Panc1 (cell line): ENCODE data around the gene SPTBN1. TPM values are rescaled to one million over a fixed set of nuclear protein-coding genes. Genes with fewer than 3 reads are reported as not detected.

Experiments
- ATAC-seq: fragments of 200-7000 bp; cut with Tn5 transposase; 2 replicates; pipeline ENCODE4 v1.9.1; 2020; ENCODE audit warnings: mild to moderate bottlenecking, moderate library complexity
- BruUV-seq: library from RNA; stranded (reverse); fragments of 400-500 nt; replicated peaks from 2 replicates; lab custom pipeline; 2021; lab: Mats Ljungman, UMichigan
- CTCF ChIA-PET: fragments of 300-600 bp; sonication (Branson Sonifier 250); formaldehyde crosslinking; loops from one replicate; lab custom pipeline; 2022; ENCODE audit warnings: antibody characterized with exemption; lab: Charles Lee
- POLR2A ChIA-PET: fragments of 300-600 bp; sonication (Branson Sonifier 250); formaldehyde crosslinking; loops from one replicate; lab custom pipeline; 2022; ENCODE audit warnings: antibody characterized with exemption; lab: Charles Lee
- DNase-seq: peaks from one replicate; pipeline ENCODE4 v3.0.0-alpha.2; 2010; ENCODE audit warnings: low read depth, low spot score
- H3K27ac ChIP-seq: 2 replicates; pipeline ENCODE4 v1.5.1; 2011; ENCODE audit warnings: mild to moderate bottlenecking, low read length, inconsistent platforms
- H3K27me3 ChIP-seq: fragments of 200-500 bp; sonication (Bioruptor generic); 2 replicates; pipeline ENCODE4 v1.6.0; 2014; ENCODE audit warnings: low read length, inconsistent platforms; ENCODE audit not compliant: control insufficient read depth, insufficient read depth
- H3K36me3 ChIP-seq: fragments of 200-500 bp; sonication (Bioruptor generic); 2 replicates; pipeline ENCODE4 v1.5.1; 2014; ENCODE audit warnings: inconsistent platforms, mild to moderate bottlenecking, low read length, moderate library complexity; ENCODE audit not compliant: control insufficient read depth, insufficient read depth
- H3K4me1 ChIP-seq: 2 replicates; pipeline ENCODE4 v1.5.1; 2011; ENCODE audit warnings: inconsistent platforms, mild to moderate bottlenecking, low read length, moderate library complexity; ENCODE audit not compliant: control insufficient read depth, insufficient read depth
- H3K4me3 ChIP-seq, 2 experiments: 2 replicates each; pipeline ENCODE4 v1.5.1; 2011 to 2012; ENCODE audit warnings: low read depth in 2 of 2, low read length in 2 of 2, mild to moderate bottlenecking in 2 of 2, inconsistent platforms in 1 of 2, moderate library complexity in 1 of 2
- H3K9me3 ChIP-seq: fragments of 200-500 bp; sonication (Bioruptor generic); 2 replicates; pipeline ENCODE4 v1.5.1; 2014; ENCODE audit warnings: low read depth, mild to moderate bottlenecking, inconsistent platforms, low read length, moderate library complexity; ENCODE audit not compliant: control insufficient read depth, insufficient read depth
- POLR2AphosphoS5 ChIP-seq: IDR thresholded peaks from 2 replicates; pipeline ENCODE4 v1.6.1; 2012; ENCODE audit warnings: mild to moderate bottlenecking, low read depth, low read length, moderate library complexity
- SIN3A ChIP-seq: IDR thresholded peaks from 2 replicates; pipeline ENCODE4 v1.6.1; 2012; ENCODE audit warnings: low read depth, mild to moderate bottlenecking, low read length, moderate library complexity, borderline replicate concordance; ENCODE audit not compliant: insufficient read depth
- TCF7L2 ChIP-seq: IDR thresholded peaks from 2 replicates; pipeline ENCODE4 v1.6.1; 2011; ENCODE audit warnings: mild to moderate bottlenecking, low read depth, low read length, inconsistent platforms
- in situ Hi-C: cut with HindIII; loops from 2 replicates; pipeline ENCODE4 v1.10.0; 2016; ENCODE audit warnings: low sequenced_read_pairs, low pct_unique_long_range_greater_than_20kb
- intact Hi-C: fragments of 100-400 bp; cut with micrococcal nuclease; formaldehyde crosslinking; loops from one replicate; pipeline ENCODE4 v1.10.0; 2022; ENCODE audit not compliant: unreplicated experiment
- total RNA-seq: library from RNA; stranded (reverse); gene quantifications from one replicate; pipeline ENCODE4 v1.2.1, GENCODE V29; 2021; ENCODE audit not compliant: unreplicated experiment
- TF ChIP-seq, protein P1 (sequence below), 2 experiments: IDR thresholded peaks; 2 replicates each; pipeline ENCODE4 v1.6.1; 2011 to 2012; ENCODE audit warnings: low read depth in 2 of 2, control low read depth in 1 of 2, low read length in 1 of 2, mild to moderate bottlenecking in 1 of 2, moderate library complexity in 1 of 2; ENCODE audit not compliant: insufficient read depth in 1 of 2
- TF ChIP-seq, protein P2 (sequence below): fragments of 450-650 bp; IDR thresholded peaks from 2 replicates; pipeline ENCODE4 v1.5.1; 2017; ENCODE audit warnings: mild to moderate bottlenecking

Gene SPTBN1
- total RNA-seq, 1 experiment from 2014 or later, result 169 TPM

DNA sequence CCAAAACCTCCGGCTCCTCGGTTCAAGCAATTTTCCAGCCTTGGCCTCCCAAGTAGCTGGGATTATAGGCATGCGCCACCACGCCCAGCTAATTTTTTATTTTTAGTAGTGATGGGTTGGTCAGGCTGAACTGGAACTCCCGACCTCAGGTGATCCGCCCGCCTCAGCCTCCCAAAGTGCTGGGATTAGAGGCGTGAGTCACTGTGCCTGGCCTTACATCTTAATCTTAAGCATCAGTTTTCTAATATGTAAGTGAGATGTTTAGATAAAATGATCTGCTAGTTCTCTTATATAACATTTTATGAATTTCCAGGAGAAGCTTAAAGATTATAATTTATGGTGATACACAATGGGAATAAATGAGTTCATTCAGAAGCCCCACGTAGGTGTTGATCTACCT lies 69.2 kb downstream of the SPTBN1 start:
- Histone ChIP-seq H3K27me3 (no peaks in the 10 kb centered on the region), H3K4me3 (no peak overlapping the region), H3K9me3 (no peaks in the 10 kb centered on the region), H3K36me3 (peaks cover 5% of the 10 kb centered on the region; the same call in 1 of the 2 replicates), H3K4me1 (peaks cover 6% of the 10 kb centered on the region), H3K27ac (no peak overlapping the region)
- intact Hi-C loops (no loop called here), in situ Hi-C loops (no loop called here)
- DNase-seq (no peak), ATAC-seq (no peak)
- TF ChIP-seq SIN3A (no peak), TCF7L2 (no peak), POLR2AphosphoS5 (no peak)
- TF ChIP-seq, protein P1, sequence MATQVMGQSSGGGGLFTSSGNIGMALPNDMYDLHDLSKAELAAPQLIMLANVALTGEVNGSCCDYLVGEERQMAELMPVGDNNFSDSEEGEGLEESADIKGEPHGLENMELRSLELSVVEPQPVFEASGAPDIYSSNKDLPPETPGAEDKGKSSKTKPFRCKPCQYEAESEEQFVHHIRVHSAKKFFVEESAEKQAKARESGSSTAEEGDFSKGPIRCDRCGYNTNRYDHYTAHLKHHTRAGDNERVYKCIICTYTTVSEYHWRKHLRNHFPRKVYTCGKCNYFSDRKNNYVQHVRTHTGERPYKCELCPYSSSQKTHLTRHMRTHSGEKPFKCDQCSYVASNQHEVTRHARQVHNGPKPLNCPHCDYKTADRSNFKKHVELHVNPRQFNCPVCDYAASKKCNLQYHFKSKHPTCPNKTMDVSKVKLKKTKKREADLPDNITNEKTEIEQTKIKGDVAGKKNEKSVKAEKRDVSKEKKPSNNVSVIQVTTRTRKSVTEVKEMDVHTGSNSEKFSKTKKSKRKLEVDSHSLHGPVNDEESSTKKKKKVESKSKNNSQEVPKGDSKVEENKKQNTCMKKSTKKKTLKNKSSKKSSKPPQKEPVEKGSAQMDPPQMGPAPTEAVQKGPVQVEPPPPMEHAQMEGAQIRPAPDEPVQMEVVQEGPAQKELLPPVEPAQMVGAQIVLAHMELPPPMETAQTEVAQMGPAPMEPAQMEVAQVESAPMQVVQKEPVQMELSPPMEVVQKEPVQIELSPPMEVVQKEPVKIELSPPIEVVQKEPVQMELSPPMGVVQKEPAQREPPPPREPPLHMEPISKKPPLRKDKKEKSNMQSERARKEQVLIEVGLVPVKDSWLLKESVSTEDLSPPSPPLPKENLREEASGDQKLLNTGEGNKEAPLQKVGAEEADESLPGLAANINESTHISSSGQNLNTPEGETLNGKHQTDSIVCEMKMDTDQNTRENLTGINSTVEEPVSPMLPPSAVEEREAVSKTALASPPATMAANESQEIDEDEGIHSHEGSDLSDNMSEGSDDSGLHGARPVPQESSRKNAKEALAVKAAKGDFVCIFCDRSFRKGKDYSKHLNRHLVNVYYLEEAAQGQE (IDR thresholded peaks at IDR 0.05; ENCODE audit: insufficient read depth in 1 of 2, low read depth in 2 of 2, low read length in 1 of 2), result no peak
- TF ChIP-seq, protein P2, sequence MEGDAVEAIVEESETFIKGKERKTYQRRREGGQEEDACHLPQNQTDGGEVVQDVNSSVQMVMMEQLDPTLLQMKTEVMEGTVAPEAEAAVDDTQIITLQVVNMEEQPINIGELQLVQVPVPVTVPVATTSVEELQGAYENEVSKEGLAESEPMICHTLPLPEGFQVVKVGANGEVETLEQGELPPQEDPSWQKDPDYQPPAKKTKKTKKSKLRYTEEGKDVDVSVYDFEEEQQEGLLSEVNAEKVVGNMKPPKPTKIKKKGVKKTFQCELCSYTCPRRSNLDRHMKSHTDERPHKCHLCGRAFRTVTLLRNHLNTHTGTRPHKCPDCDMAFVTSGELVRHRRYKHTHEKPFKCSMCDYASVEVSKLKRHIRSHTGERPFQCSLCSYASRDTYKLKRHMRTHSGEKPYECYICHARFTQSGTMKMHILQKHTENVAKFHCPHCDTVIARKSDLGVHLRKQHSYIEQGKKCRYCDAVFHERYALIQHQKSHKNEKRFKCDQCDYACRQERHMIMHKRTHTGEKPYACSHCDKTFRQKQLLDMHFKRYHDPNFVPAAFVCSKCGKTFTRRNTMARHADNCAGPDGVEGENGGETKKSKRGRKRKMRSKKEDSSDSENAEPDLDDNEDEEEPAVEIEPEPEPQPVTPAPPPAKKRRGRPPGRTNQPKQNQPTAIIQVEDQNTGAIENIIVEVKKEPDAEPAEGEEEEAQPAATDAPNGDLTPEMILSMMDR, result no peak
- BruUV-seq, result no TSS peak
- CTCF ChIA-PET, result no interaction called here
- POLR2A ChIA-PET, result no interaction called here

DNA sequence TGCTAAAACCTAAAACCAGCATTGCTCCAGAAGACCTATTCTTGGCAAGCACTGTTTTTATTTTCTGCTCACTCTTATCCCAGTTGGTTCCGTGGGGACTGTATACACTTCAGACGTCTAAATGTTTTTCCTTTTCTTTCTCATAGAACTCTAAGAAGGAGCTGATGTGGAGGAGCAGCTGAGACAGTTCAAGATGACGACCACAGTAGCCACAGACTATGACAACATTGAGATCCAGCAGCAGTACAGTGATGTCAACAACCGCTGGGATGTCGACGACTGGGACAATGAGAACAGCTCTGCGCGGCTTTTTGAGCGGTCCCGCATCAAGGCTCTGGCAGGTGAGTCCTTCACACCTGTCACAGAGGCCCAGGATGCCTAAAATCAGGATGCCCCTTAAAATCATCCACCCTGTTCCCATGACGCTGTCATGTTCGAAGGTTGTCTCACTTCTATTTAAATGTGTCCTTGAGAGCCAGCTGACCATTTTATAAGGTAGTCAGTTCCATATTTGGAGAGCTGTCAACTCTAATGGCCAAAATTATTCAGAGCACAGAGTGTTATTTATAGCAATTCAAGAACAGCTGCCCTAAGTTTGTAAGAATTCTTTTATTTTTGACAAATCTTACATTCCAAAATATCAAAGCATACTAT lies 70.2 kb downstream of the SPTBN1 start:
- H3K36me3 ChIP-seq, result peaks cover 5% of the 10 kb centered on the region; the same call in 1 of the 2 replicates
- H3K9me3 ChIP-seq, result no peaks in the 10 kb centered on the region
- no peak for ATAC-seq
- TF ChIP-seq, protein P1 (IDR thresholded peaks at IDR 0.05; ENCODE audit: insufficient read depth in 1 of 2, low read depth in 2 of 2, low read length in 1 of 2), result no peak
- TF ChIP-seq POLR2AphosphoS5 (no peak), SIN3A (no peak), TCF7L2 (no peak)
- TF ChIP-seq, protein P2, result no peak
- no peak for DNase-seq
- no peaks in the 10 kb centered on the region for H3K27me3 ChIP-seq
- CTCF ChIA-PET, result no interaction called here
- H3K27ac ChIP-seq, result no peak overlapping the region
- no TSS peak for BruUV-seq
- no peaks in the 10 kb centered on the region for H3K4me1 ChIP-seq
- in situ Hi-C loops (no loop called here), intact Hi-C loops (no loop called here)
- POLR2A ChIA-PET, result no interaction called here
- H3K4me3 ChIP-seq, result no peak overlapping the region
